Measurements from ENCODE around the gene RASL10A.

DNA sequence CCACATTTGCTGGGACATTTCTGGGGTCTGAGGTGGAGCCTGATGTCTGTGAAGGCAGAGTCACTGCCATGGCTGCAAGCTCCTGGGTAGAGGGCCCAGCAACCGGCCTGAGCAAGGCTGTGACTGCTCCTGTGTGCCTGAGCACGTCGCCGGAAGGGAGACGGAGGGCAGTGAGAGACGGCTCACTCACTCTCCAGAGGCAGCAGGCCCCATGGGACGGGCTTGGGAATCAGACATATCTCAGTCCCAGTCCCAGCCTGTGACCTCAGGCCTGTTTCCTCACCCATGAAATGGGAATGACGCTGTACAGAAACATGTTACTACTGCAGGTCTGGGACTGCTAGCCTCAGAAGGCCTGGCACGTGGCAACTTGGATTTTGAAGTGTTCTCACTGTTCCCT lies 36.4 kb upstream of the RASL10A start:
- TF ChIP-seq BACH2 (CRISPR knock-in tag; IDR thresholded peaks at IDR 0.05; ENCODE audit: borderline replicate concordance) (no peak), RARB (CRISPR knock-in tag; IDR thresholded peaks at IDR 0.05) (no peak), OSR1 (CRISPR knock-in tag; IDR thresholded peaks at IDR 0.05) (no peak)
- TF ChIP-seq, protein P1, sequence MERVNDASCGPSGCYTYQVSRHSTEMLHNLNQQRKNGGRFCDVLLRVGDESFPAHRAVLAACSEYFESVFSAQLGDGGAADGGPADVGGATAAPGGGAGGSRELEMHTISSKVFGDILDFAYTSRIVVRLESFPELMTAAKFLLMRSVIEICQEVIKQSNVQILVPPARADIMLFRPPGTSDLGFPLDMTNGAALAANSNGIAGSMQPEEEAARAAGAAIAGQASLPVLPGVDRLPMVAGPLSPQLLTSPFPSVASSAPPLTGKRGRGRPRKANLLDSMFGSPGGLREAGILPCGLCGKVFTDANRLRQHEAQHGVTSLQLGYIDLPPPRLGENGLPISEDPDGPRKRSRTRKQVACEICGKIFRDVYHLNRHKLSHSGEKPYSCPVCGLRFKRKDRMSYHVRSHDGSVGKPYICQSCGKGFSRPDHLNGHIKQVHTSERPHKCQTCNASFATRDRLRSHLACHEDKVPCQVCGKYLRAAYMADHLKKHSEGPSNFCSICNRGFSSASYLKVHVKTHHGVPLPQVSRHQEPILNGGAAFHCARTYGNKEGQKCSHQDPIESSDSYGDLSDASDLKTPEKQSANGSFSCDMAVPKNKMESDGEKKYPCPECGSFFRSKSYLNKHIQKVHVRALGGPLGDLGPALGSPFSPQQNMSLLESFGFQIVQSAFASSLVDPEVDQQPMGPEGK (CRISPR knock-in tag; IDR thresholded peaks at IDR 0.05; ENCODE audit: borderline replicate concordance) = no peak
